Measurements from ENCODE around the gene BCL2L2. TPM values are rescaled to one million over a fixed set of nuclear protein-coding genes. Genes with fewer than 3 reads are reported as not detected.
A peak's percentile ranks its signal among the peaks of the same experiment; 100 is the strongest.

BCL2L2 gene
- total RNA-seq, 4 donors from 2014 or later, result 41.5 to 72.2 (median 68.3) TPM

DNA sequence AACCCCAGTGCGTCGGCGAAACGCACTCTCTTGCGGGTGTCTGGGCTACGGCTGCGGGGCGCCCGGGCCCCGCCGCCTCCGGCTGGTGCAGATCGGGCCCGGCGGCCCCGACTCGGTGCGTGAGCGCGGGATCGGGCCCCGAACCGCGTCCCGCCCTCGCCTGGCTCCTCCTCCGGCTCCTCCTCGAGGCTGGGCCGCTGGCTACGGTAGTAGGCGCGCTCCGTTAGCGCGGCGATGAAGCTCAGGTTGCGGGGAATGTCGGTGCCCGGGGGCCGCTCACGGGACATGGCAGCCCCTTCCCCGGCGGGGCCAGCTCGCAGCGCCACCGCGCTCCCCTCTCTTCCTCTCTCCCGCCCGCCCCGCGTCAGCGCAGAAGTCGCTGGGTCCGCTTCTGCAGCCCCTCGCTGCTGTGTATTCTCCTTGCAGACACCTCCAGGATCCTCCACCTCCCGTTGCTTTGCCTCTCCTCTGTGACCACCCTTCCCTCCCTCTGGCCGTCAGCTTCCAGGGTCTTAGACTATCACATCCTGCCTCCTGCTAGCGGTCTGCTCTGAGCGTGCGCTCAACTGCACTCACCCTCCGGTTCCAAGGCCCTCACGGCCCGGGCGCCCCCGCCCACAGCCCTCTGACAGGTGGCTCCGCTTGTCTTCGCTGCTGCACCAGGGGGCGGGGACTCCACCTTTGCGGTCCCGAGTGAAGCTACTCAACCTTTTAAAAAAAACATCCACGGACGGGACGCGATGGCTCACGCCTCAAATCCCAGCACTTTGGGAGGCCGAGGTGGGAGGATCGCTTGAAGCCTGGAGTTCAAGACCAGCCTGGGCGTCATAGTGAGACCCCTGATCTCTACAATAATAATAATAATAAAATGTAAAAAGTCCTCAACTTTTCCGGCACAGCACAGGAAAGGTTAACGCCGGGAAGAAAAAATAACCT is 4.1 kb upstream of the BCL2L2 start, which contains the start of gene PPP1R3E:
Gene PPP1R3E, minus strand, starts transcription at position 570 of the 936 bp plus-strand sequence. Its CDS starts 283 bp downstream, at position 287.
- intact Hi-C loops (cut with DNase I; ENCODE audit: low total_unique reads), result no loop called here
- 3 to 4% methylated on average over 43 to 55 of the region's 81 CpGs for whole genome bisulfite sequencing, 2 donors
- H3K4me3 ChIP-seq (ENCODE audit: low read depth, poor library complexity, severe bottlenecking), result peak within 1 kb of the TSS; percentile 51
- TF ChIP-seq POLR2A (IDR thresholded peaks at IDR 0.05), result no peak
- DNase-seq (ENCODE audit: low spot score in 2 of 2), result peak; percentile 62 to 95

DNA sequence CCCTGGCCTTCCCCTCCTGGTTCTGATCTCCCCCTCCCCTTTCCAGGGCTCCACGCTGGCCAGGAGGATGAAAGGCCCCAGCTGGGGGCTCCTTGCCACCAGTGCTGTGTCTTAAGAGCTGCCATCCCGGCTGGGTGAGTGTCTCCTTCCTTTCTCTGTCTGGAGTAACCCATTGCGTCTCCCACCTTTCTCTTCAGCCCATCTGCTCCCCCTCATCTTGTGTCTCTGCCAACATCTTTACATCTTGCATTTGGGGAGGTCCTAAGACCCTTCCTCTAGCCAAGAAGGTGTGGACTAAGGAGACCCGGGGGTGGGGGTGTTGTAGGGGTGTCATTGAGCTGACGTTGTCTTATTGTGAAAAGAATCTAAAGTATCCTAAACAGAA is 505 bp downstream of the BCL2L2 start:
- H3K4me3 ChIP-seq (ENCODE audit: low read depth, poor library complexity, severe bottlenecking), result peak overlapping the region; percentile 53
- TF ChIP-seq, protein P1, sequence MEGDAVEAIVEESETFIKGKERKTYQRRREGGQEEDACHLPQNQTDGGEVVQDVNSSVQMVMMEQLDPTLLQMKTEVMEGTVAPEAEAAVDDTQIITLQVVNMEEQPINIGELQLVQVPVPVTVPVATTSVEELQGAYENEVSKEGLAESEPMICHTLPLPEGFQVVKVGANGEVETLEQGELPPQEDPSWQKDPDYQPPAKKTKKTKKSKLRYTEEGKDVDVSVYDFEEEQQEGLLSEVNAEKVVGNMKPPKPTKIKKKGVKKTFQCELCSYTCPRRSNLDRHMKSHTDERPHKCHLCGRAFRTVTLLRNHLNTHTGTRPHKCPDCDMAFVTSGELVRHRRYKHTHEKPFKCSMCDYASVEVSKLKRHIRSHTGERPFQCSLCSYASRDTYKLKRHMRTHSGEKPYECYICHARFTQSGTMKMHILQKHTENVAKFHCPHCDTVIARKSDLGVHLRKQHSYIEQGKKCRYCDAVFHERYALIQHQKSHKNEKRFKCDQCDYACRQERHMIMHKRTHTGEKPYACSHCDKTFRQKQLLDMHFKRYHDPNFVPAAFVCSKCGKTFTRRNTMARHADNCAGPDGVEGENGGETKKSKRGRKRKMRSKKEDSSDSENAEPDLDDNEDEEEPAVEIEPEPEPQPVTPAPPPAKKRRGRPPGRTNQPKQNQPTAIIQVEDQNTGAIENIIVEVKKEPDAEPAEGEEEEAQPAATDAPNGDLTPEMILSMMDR (IDR thresholded peaks at IDR 0.05), result no peak
- intact Hi-C loops (cut with DNase I; ENCODE audit: low total_unique reads), result no loop called here
- 8% methylated on average over 5 of the region's 5 CpGs for WGBS, 2 donors
- no peak for DNase-seq (ENCODE audit: low spot score in 2 of 2)

DNA sequence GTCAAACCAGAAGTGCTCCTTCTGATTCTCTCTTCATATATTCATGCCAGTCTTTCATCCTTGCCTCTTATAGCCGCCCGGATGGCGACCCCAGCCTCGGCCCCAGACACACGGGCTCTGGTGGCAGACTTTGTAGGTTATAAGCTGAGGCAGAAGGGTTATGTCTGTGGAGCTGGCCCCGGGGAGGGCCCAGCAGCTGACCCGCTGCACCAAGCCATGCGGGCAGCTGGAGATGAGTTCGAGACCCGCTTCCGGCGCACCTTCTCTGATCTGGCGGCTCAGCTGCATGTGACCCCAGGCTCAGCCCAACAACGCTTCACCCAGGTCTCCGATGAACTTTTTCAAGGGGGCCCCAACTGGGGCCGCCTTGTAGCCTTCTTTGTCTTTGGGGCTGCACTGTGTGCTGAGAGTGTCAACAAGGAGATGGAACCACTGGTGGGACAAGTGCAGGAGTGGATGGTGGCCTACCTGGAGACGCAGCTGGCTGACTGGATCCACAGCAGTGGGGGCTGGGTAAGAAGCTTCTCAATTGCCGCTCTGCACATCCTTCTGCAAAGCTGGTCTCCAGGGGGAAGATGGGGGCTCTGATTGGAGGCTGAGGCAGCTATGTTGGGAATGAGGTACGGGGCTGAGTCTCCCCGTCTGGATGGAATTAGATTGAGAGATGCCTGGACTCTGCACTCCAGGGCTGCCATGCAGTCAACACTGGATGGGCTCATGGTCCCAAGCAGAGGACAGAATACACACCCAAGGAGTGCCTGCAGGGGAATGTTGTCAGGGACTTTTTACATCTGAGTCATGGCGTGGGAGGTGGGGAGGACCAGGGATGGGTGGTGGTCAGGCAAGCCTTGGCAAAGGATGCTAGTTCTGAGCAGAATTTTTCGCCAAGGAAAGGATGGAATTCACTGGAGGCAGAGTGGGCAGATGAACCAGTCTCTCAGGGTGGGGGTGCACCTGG is 1.3 kb downstream of the BCL2L2 start:
- intact Hi-C loops (cut with DNase I; ENCODE audit: low total_unique reads), result no loop called here
- no peak overlapping the region for H3K4me3 ChIP-seq (ENCODE audit: low read depth, poor library complexity, severe bottlenecking)
- no peak for TF ChIP-seq POLR2A (IDR thresholded peaks at IDR 0.05)
- TF ChIP-seq, protein P1 (IDR thresholded peaks at IDR 0.05), result no peak
- 80 to 81% methylated on average over 22 of the region's 22 CpGs for WGBS, 2 donors
- DNase-seq (ENCODE audit: low spot score in 2 of 2), result no peak

DNA sequence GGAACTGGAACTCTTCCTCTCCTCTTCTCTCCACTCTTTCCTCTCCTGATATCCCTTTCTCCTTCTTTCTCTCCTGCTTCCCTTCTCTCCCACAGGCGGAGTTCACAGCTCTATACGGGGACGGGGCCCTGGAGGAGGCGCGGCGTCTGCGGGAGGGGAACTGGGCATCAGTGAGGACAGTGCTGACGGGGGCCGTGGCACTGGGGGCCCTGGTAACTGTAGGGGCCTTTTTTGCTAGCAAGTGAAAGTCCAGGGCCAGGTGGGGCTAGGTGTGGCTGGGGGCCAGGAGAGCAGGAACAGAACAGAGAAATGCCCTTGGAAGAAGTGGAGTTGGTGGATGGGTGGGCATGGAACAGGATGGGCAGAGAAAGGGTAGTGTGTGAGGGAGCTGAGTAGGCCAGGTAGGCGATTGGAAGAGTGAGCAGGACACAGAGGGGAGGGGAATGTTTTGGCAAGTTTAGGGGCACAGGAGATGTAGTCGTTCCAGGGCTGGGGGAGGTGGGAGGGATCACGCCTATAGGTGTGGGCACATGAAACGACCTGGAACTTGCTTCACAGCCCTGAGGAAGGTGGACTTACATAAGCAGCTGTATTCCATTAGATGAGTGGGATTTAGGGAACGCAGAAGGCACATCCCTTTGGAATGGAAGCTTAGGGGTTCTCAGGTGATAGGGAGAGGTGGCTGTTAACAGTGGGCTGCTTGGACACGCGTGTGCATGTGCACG is 2.2 kb downstream of the BCL2L2 start:
- TF ChIP-seq, protein P1 (IDR thresholded peaks at IDR 0.05), result peak in 1 of 3 donors; percentile 12
- no peak for TF ChIP-seq POLR2A (IDR thresholded peaks at IDR 0.05)
- no peak overlapping the region for H3K4me3 ChIP-seq (ENCODE audit: low read depth, poor library complexity, severe bottlenecking)
- WGBS, 2 donors, result 71 to 82% methylated on average over 17 of the region's 17 CpGs
- intact Hi-C loops (cut with DNase I; ENCODE audit: low total_unique reads), result no loop called here
- DNase-seq (ENCODE audit: low spot score in 2 of 2), result no peak

- TF ChIP-seq, protein P1 (IDR thresholded peaks at IDR 0.05), result no peak
- intact Hi-C loops (cut with DNase I; ENCODE audit: low total_unique reads), result no loop called here
- peak in 1 of 2 donors; percentile 83 for DNase-seq (ENCODE audit: low spot score in 2 of 2)
- no peak overlapping the region for H3K4me3 ChIP-seq (ENCODE audit: low read depth, poor library complexity, severe bottlenecking)
- WGBS, 2 donors, result 92 to 95% methylated on average over 1 of the region's 1 CpG
Measured at GRCh38 chr14:23310546-23310945, 3.9 kb downstream of the BCL2L2 start.
